ENCODE results near the gene VBP1.
"Not testable (repeated sequence)": the region's sequence is repeated elsewhere in the genome, so short reads cannot be mapped to it uniquely, and the experiment has no call there.

Gene VBP1, protein sequence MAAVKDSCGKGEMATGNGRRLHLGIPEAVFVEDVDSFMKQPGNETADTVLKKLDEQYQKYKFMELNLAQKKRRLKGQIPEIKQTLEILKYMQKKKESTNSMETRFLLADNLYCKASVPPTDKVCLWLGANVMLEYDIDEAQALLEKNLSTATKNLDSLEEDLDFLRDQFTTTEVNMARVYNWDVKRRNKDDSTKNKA

DNA sequence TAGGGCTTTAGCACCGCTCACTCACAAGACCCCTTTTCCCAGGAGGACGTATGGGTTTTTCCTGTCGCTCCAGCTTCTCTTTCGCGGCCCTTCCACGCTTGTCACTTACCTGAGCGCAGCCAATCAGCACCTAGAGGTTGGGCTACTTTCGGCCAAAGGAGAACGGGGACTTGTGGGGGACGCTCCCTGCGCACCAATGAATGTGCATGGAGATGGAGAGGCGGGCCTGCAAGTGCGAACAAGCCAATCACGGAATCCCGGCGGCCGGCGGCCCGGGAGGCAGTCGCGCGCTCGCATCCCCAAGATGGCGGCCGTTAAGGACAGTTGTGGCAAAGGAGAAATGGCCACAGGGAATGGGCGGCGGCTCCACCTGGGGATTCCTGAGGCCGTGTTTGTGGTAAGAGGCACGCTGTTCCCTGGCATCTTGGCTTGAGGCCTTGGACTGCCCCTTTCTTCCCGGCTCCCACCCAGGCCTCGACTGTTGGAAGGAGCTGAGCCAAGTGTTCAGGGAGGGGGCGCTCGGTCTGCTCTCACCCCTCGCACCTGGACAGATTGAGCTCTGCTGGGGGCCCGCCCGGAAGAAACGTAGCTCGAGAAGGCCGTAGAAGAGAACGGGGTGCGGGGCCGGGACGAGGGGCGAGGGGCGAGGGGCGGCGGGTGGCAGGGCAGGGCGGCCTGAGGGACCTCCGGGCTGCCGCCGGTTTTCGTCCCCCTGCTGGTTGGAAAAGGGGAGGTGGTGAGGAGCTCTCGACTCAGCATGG lies at the start of gene VBP1:
Gene VBP1, plus strand, starts transcription at position 282 of the 761 bp plus-strand sequence. Its CDS starts 23 bp downstream, at position 305.
- peak; percentile 68 to 76 for DNase-seq (ENCODE audit: low read depth in 2 of 2)

DNA sequence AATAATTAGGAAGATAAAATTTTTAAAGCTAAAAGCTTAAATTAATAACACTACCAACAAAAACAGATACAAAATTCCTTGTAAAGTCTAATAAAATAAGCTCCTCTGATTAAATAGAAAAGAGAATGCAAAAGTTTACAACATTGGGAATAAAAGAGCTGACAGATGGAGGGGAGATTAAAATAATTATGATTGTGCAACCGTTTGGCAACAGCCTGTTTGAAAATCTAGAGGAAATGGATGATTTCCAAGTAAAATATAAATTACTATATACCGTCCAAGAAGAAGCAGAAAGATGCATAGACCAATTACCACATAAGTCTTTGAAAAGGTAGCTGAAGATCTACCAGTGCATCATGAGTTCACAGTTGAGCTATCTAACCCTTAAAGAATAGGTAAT lies 46.4 kb upstream of the VBP1 start:
- no peak for DNase-seq (ENCODE audit: low read depth in 2 of 2)

DNA sequence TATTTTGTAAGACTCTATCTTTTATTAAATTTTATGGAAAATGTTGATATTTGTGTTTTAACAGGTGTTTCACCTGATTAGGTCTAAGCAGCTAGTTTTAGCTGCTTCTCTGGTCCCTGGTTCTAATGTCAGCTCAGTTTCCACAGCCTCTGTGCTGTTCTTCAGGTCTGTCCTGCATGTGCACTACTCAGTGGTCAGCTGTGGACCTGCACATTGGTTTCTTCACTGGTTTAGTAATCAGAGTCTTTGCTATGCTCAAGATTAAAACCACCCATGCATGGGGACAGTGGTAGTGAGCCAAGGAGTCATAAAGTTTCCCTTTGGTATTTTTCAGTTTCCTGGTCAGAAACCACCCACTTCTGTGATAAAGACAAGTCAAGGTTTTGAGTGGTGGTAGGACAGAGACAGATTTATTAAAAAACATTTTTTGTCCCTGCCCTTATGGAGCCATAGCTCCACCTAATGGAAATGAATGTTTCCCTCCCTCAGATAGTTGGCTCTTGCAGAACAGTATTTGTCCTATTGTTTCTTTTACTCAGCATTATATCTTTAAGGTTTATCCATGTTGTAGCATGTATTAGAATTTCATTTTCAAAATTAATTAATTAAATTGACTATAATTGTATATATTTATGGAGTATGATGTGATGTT lies 36.8 kb upstream of the VBP1 start:
- no peak for DNase-seq (ENCODE audit: low read depth in 2 of 2)

DNA sequence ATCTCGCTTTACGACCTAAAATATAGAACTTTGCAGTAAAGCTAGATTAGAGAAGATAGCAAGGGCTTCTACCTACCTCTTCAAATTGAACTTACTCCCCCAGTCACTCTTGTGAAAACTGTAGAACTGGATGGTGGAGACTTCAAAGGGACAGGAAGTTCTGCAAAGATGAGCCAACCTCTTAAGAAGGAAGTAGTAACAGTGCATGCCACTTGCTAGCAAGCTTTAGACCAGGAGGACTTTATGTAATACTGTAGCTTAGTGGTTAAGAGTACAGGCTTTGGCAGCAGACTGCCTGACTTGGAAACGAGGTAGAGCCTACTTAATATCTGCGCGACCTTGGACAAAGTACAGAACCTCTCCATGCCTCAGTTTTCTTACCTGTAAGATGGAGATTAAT lies 27.5 kb upstream of the VBP1 start:
- no peak for DNase-seq (ENCODE audit: low read depth in 2 of 2)

DNA sequence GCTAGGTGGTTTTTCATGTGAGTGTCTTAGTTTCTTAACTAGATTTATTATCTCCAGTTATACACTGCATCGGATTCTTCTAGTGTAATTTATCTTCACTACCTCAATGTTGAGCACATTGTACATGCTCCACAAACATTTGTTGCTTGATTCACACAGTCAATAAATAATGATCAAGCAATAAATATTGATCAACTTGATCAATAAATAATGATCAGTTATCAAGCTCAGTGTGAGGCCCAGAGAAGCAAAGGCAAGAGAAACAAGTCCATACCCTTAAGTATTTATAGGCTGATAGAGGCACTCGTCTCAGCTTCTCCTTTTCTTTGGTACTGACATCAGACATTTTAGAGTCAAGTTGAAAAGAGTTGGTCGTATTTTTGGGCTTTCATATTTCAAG lies 5.1 kb upstream of the VBP1 start:
- no peak for DNase-seq (ENCODE audit: low read depth in 2 of 2)

DNA sequence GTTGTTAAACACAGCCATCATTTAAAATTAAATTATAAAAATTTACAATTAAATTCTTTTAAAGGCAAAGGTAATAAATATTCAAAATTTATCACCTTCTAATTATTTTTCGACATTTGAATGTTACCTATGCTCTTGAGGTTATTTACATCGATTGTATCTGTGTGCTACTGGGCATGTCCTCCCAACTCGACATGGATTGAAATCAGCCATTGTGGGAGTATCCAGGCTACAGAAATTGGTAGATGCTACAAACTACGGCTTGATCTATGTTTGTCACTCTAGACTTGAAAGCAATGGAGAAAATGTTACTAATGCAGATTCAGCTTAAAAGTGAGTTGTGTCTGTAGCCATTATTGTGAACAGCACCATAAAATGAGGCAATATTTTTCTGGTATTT lies 2.5 kb upstream of the VBP1 start:
- DNase-seq (ENCODE audit: low read depth in 2 of 2), result no peak

DNA sequence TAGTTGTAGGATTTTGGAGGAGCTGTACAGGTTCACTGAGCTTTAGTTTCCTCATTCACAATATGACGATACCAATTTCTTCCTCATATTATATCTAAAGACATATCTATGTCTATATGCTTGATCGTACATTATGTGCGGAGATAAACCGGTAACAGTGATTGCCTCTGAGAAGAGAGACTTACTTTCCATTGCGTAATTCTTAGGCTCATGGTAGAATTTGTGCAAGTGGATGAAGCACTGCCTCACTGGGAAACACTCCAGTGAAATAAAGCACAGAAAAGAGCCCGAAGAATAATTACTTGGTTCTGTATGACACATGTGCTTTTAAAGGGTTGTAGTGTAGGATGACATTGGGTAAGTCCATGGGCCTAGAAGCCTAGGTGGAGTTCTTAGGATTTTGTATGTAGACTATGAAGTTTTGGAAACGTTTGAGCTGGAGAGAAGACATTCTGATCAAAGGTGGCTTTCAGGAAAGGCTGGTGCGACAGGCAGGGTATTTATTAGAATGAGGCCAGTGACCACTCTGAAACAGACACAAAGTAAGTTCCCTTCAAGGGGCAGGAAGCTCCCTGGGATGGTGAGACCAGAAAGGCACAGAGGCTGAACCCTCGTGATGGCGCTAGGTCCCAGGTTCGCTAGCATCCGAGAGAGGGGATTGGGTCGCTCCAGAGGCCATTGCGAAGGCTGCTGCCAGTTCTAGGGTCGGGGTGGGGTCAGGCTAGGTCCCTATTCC lies 649 bp upstream of the VBP1 start:
- no peak for DNase-seq (ENCODE audit: low read depth in 2 of 2)

DNA sequence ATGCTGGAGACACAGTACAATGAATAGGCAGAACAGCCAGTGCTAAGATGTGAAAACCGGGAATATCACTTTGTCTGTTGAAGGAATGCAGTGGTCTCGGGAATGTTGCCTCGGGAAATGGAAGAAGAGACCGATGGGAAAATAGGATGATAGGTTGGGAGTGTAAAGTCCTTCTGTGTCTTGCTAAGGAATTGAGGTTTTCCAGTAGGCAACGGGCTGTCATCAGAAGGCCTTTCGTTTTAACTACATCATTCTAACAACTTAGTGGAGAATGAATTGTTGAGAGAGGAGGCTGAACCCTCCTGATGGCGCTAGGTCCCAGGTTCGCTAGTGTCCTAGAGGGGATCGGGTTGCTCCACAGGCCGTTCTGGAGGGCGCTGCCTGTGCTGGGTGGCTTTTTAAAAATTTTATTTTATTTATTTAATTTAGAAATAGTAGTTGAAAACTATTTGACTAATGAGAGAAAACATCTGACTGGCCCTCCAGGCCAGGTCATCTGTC lies 730 bp downstream of the VBP1 start:
- DNase-seq (ENCODE audit: low read depth in 2 of 2), result no peak

DNA sequence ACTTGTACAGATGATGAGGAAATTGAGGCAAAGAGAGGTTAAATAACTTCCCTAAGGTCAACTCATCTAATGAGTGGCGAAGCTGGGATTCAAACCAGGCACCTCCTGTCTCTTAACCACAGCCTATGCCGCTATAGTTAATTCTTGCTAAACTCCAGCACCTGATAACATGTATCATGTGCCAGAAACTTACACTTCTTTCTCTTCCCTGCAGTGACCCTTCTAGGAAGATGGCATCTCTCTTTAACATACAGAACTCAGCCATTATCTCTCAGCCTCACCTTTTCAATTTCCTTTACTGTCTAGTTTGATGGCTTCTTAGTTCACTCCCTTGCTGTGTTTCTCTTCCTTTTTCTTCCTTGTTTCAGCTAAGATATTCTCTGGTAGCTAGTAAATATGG lies 2.5 kb downstream of the VBP1 start:
- no peak for DNase-seq (ENCODE audit: low read depth in 2 of 2)

DNA sequence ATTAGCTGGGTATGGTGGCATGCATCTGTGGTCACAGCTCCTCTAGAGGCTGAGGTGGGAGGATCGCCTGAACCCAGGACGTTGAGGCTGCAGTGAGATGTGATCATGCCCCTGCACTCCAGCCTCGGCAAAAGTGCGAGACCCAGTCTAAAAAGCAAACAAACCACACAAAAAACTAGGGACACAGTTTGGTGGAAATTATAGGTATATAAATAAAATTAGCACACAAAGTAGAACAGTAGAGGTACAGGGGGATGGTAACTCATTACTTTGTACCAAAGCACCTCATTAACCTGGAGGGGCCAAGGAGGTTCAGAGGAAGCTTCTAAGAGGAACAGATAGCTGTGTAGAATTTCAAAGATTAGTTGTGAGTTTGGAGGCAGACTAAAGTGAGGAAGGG lies 5.1 kb downstream of the VBP1 start:
- DNase-seq (ENCODE audit: low read depth in 2 of 2), result no peak

DNA sequence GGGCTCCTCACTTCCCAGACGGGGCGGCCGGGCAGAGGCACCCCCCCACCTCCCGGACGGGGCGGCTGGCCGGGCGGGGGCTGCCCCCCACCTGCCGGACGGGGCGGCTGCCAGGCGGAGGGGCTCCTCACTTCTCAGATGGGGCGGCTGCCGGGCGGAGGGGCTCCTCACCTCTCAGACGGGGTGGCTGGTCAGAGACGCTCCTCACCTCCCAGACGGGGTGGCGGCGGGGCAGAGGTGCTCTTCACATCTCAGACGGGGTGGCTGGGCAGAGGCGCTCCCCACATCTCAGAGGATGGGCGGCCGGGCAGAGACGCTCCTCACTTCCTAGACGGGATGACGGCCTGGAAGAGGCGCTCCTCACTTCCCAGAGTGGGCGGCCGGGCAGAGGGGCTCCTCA lies 7.5 kb downstream of the VBP1 start:
- DNase-seq (ENCODE audit: low read depth in 2 of 2), result not testable (repeated sequence)

DNA sequence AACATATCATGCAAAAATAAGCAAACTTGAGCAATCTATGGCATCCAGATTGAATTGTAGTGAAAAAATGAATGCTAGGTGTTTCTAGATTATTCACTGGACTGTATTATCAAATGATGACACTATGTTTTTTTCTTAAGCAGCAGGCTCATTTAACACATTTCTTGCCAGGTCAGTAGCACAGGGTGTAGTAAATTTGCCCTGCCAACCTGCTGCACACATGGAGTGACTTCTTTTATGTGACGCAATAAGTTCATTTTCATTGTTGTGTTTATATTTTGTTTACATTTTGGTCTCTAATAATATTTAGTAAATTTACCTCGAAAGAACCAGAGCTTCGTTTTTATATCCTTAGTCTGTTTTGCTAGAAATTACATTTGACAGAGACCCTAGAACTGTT lies 9.5 kb downstream of the VBP1 start:
- no peak for DNase-seq (ENCODE audit: low read depth in 2 of 2)

DNA sequence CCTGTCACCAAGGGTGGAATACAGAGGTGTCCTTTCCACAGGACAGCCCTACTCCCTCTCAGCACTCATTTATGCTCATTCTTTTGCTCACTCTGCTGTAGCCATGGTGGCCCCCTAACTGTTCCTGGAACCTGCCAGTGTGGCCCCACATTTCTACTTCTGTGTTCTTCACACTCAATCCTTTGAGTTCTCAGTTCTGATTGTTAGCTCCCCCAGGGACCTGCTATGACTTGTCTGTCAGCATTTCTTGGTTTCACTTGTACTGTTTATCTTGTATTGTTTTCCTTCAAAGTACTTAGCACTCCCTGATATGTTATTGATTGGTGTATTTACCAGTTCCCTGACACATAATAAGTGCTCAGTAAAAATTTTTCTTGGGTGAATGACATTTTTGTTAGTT lies 14.9 kb downstream of the VBP1 start:
- no peak for DNase-seq (ENCODE audit: low read depth in 2 of 2)

DNA sequence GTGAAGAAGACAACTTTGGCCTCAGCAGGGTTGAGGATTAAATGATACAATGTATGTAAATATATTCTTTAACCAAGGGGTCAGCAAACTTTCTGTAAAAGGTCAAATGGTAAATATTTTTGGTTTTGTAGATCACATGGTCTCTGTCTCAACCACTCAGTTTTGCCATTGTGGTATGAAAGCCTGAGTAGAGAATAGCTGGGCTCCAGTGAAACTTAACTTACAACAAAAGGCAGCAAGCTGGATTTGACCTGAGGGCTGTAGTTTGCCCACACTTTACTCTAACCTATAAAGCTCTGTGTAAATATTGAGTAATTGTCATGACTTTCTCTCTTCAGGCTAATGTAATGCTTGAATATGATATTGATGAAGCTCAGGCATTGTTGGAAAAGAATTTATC lies 19.6 kb downstream of the VBP1 start:
- no peak for DNase-seq (ENCODE audit: low read depth in 2 of 2)

DNA sequence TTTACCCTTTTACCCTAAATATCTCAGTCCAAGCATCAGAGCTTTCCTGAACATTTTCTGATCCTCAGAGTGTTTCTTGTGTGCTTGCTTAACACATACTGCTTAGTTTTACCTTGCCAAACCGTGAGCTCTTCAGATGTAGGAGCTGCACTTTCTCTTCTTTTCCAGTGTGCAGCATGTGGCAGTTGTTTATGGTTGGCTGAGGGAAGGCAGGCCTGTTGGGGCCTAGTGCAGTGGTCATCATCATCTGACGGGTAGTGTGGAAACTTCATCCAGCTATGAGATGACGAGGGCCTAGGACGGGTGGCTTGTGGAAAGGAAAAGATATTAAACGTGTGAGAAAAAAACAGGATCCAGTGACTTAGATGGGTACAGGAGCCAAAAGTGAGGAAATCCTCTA lies 21.5 kb downstream of the VBP1 start:
- no peak for DNase-seq (ENCODE audit: low read depth in 2 of 2)

DNA sequence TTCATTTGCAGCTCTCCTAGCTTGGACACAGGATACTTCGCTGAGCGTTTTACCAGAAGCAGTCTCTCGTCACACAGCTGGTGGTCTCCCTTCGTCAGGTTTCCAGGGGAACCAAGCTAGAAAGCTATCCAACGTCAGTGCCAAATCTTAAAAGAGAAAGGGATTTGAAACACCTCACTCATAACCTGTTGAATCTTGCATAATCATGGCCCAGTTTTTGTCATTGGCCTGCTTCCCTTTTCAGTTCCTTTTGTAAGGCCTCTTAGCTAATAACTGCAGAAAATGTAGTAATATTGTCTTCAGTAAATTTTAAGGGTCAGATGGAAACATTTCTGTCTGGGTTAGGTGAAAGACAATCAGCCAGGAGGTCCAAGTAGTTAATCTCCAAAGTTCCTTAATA lies 26.0 kb downstream of the VBP1 start:
- no peak for DNase-seq (ENCODE audit: low read depth in 2 of 2)

DNA sequence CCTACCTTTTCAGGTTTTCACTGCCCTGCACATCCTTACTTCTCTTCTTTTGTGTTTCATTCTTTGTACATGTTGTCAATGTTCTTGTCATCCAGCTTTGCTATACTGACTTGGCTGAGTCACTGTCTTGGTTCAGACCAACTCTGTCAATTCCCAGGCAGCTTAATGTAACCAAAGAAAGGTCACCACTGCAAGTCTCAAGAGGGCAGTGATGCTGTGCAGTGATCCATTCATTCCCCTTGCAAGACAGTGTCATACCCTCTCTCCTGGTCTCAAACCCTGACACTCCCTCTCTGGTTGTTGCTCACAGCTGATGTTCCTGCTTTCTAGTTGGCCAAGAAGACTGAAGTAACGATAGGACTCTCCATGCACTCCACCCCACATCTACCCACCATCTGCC lies 30.5 kb downstream of the VBP1 start:
- DNase-seq (ENCODE audit: low read depth in 2 of 2), result no peak

DNA sequence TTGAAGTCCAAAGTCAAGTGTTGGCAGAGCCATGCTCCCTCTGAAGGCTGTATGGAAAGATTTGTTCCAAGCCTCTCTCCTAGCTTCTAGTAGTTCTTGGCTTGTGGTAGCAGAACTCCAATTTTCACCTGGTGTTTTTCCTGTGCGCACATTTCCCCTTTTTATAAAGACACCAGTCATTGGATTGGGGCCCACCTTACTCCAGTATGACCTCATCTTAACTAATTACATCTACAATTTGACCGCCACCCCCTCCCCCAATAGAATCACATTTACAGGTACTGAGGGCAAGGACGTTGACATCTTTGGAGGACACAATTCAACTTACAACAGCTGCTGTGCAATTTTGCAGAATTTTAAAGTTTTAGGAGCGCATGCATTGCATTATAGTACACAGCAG lies 31.2 kb downstream of the VBP1 start:
- DNase-seq (ENCODE audit: low read depth in 2 of 2), result no peak

DNA sequence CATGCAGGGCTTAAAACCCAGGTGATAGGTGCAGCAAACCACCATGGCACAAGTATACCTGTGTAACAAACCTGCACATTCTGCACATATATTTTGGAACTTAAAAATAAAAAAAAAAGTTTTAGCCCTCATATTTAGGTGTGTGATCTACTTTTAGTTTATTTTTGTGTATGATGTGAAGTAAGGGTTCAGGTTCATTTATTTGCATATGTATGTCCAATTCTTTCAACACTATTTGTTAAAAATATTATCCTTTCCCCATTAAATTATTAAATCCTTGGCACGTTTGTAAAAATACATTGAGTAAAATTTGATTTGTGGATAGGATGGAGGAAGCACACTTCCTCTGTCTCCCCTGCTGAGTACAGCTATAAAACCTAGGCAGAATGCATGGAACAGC lies 35.1 kb downstream of the VBP1 start:
- DNase-seq (ENCODE audit: low read depth in 2 of 2), result no peak

DNA sequence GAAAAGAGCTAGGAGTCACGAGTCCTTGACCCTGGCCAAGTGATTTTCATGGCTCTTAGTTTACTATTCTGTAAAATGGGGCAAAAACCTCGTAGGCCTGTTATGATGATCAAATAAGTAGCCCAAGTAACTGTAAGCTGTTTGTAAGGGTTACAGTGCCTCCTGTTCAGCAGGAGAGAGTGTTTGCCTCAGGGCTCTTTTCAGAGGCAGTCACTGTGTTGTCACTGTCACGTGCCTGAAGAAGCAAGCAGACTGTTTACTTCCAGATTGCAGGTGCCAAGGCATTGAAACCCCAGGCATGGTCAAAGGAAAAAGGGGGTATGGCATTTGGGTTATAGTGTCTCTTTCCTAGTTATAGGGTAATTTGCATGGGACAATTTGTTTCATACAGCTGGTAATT lies 43.5 kb downstream of the VBP1 start:
- DNase-seq (ENCODE audit: low read depth in 2 of 2), result no peak

DNA sequence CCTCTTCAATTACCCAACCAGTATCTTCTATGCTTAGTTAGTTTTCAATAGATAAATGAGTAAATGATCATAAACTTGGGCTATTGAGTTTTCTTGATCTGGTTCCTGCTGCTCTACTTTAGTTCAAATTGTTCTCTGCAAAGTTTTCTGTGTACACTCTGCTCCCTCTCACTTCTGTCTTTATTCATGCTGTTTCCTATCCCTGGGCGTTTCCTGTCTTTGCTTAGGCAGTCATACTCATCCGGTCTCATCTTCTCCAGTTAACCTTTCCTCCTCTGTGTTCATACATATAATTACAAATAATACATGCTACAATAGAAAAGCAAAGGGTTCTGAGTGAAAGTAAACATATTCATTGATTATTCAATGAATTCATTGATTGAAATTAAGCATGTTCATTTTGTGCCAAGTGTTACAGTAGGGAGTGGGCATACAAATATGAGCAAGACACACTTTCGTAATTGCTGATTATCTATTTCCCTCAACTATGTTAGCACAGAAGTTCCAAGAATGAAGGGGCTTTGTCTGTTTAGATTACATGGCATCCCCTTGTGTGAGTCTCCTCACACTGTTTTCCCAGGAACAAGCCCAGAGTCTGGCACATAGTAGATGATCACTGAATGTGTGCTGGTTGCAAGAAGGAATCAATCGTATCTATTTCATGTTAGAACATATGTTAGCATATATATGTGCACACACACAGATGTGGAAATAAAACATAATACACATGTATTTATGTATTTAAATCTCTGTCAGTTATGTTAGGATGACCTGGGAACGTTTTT lies 46.9 kb downstream of the VBP1 start:
- no peak for DNase-seq (ENCODE audit: low read depth in 2 of 2)
